Measurements from ENCODE around the gene HS6ST1. TPM values are rescaled to one million over a fixed set of nuclear protein-coding genes. Genes with fewer than 3 reads are reported as not detected.

The HS6ST1 gene
- total and polyA plus RNA-seq, 2 donors (not counting 3 experiments of a cell fraction or from before 2014, with no cell fraction given) = 12.8 to 19.4 TPM

- BruUV-seq (replicated peaks) = no TSS peak
- DNase-seq (ENCODE audit: low read depth, low spot score) (no peak), FAIRE-seq (no peak)
- Histone ChIP-seq H3K27ac (ENCODE audit: insufficient read depth, low read depth, low read length) (no peak overlapping the region), H3K27me3 (ENCODE audit: control insufficient read depth in 2 of 2, insufficient read depth in 2 of 2, low read length in 2 of 2) (peaks cover 0 to 2% of the 10 kb centered on the region in 2 experiments), H3K9me3 (replicated peaks; ENCODE audit: control insufficient read depth, insufficient read depth, low read length) (no peaks in the 10 kb centered on the region), H3K9ac (replicated peaks; ENCODE audit: extremely low read depth, insufficient read depth, low read length) (no peak overlapping the region), H3K36me3 (ENCODE audit: control insufficient read depth in 2 of 2, extremely low read depth in 1 of 2, insufficient read depth in 2 of 2, low read length in 2 of 2) (no peaks in the 10 kb centered on the region), H3K9me1 (replicated peaks; ENCODE audit: control insufficient read depth, extremely low read depth, insufficient read depth, low read length) (no peaks in the 10 kb centered on the region), H3K4me1 (ENCODE audit: control insufficient read depth, extremely low read depth, insufficient read depth, low read length) (no peaks in the 10 kb centered on the region), H3K4me2 (ENCODE audit: insufficient read depth, low read length) (no peak overlapping the region), H4K20me1 (replicated peaks; ENCODE audit: control insufficient read depth, extremely low read depth, insufficient read depth, low read length) (no peaks in the 10 kb centered on the region), H3K79me2 (ENCODE audit: control insufficient read depth, insufficient read depth, low read length) (no peaks in the 10 kb centered on the region), H2AFZ (ENCODE audit: low read depth, low read length) (no peak overlapping the region), H3K4me3 (replicated peaks in 1 of 3; ENCODE audit: insufficient read depth in 1 of 3, low read depth in 1 of 3, low read length in 3 of 3) (no peak overlapping the region)
- ChIA-PET CTCF (interaction anchor here (1.0 kb wide), 1 partner anchor 31 kb away, joined by 3 read pairs; no protein-coding TSS in a partner anchor), POLR2A (no interaction called here)
- dilution Hi-C loops (cut with MboI; ENCODE audit: extremely low pct_ligation_motif_present, low sequenced_read_pairs) (no loop called here), intact Hi-C loops (cut with micrococcal nuclease) (no loop called here)
- TF ChIP-seq JUN (IDR thresholded peaks at IDR 0.05; ENCODE audit: borderline replicate concordance, insufficient read depth, insufficient read length, low read depth) (no peak), GATA2 (IDR thresholded peaks at IDR 0.05; ENCODE audit: insufficient read depth, insufficient read length, low read depth, low read length) (no peak), CTCF (IDR thresholded peaks at IDR 0.05; ENCODE audit: extremely low read depth in 1 of 2, insufficient read depth in 1 of 2, low read depth in 1 of 2, low read length in 2 of 2) (no peak), POLR2A (IDR thresholded peaks at IDR 0.05; ENCODE audit: low read depth, low read length) (no peak), MAX (IDR thresholded peaks at IDR 0.05; ENCODE audit: insufficient read depth, insufficient read length) (no peak), EZH2 (IDR thresholded peaks at IDR 0.05; ENCODE audit: borderline replicate concordance, low read depth, low read length, severe bottlenecking) (no peak), MYC (IDR thresholded peaks at IDR 0.05; ENCODE audit: low read depth, low read length) (no peak), POLR2AphosphoS5 (IDR thresholded peaks at IDR 0.05; ENCODE audit: insufficient read depth, low read depth, low read length) (no peak), FOS (IDR thresholded peaks at IDR 0.05; ENCODE audit: borderline replicate concordance, insufficient read depth, low read length) (no peak)
Measured at GRCh38 chr2:128354726-128355470, 36.2 kb upstream of the HS6ST1 start.
